CD4-positive, alpha-beta T cell treated with Interleukin-12 subunit alpha and Interleukin-12 subunit beta, for 1 hour (primary cell): ENCODE results near the gene NATD1.
A peak's percentile ranks its signal among the peaks of the same experiment; 100 is the strongest.

Experiments
- DNase-seq: peaks from one replicate; pipeline ENCODE4 v3.0.0-alpha.2; 2020

Gene NATD1

DNA sequence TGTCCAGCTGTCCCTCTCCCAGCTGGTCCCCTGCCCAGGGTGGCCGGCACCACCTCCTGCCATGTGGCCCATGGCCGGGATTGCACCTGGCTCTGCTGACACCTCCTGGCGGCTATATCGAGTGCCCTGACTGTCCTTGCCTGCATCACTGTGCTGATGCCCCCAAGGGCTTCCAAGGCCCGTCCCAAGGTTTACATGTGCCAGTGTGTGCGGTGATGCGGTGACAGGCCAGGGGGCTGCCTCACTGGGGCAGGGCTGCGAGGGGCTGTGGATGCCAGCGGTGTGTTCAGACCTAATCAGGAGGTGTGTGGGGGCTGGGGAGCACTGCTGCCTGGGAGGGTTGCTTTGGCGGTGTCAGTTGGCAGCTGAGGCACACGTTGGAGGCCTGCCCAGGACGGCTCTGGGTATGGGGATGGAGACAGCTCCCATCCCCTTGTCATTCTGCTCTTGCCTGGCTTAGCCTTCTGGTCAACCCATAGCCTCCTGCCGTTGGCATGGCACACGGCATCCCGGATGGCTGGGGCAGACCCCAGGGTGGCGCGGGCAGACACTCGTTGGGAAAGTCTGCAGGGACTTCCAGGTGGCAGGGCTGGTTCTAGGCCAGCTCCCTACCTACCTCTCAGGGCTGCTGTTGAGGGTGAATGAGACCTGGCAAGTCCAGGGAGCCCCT, 36.8 kb upstream of the NATD1 start:
- DNase-seq = no peak

DNA sequence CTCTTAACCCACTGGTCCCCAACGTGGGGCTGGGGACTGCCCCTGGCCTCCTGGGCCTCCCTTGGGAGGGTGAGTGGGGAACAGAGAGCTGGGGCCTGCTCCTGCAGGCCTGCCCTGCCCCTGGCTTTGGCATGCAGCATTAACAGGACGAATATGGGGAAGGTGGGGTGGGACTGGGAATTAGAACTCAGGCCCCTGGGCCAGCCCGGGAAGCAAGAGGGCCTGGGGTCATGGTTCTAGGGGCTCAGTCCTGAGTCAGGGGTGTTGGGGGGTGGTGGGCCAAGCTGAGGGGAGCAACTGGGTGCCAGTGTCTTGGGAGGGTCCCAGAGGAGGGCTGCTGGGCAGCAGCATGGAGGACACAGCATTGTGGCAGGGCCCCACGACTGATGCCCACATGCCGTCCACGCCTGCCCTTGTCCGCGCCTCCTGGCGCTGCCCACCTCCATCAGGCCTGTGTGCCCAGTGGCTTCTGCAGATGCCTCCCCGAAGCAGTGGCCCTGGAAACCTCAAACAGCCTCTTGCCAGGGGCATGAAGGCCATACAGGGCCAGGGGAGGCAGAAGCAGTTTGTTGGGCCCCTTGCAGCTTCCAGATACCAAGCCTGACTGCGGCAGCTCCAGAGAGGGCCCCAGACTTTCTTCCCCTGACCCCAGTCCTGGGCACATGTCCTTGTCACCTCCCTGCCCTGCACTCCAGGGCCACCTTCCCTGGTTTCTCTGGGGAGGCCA, 36.1 kb upstream of the NATD1 start:
- DNase-seq = no peak

DNA sequence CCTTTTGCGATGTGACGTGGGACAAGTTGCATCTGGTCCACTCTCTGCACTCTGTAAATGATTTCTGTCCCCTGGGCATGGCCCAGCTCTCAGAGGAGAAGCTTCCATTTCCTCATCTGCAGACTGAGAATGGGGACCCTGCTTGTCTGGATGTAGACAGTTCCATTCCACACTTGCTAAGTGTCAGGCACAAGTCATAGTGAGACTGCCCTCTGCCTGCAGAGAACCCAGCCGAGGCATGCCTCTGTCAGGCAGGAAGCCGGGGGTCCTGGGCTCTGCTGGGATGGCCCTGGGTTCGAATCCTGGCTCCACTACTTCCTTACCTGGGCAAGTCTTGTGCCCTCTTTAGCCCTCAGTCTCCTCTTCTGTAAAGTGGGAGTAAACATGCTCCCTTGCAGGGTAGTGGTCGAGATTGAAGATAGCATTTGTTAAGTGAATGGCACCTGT, 35.4 kb upstream of the NATD1 start:
- peak; percentile 31 for DNase-seq

DNA sequence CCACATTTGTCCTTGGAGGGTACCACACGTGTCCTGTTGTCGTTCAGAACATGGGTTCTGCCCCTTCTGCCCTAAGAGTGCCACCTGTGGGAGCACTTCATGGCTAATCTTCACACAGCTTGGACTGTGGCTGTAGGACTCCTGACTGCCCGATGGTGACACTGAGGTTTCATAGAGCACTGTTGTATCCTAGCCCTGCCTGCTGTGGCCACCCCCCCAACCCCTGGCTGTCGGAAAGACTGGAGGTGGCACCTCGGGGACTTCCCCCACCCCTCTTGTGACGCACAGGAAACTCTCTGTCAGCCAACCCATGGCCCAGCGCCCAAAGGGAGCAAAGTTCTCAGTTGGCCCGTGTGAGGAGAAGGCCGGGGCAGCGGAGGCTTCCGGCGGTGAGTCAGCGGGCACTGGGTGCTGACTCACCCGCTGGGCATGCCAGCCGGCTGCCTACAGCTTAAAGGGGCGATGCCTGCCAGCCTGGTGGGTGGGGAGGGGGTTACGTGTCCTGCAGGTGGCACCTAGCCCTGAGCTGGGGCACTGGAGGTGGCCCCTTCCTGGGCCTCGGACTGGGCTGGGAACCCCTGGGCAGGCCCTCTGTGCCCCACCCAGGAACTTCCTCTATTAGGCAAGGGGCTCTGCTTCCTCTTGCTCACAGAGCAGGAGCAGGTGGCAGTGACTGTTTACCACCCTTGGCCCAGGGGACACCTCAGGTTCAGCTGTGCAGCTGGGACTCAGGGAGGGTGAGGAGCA, 34.7 kb upstream of the NATD1 start:
- DNase-seq = peak; percentile 96

DNA sequence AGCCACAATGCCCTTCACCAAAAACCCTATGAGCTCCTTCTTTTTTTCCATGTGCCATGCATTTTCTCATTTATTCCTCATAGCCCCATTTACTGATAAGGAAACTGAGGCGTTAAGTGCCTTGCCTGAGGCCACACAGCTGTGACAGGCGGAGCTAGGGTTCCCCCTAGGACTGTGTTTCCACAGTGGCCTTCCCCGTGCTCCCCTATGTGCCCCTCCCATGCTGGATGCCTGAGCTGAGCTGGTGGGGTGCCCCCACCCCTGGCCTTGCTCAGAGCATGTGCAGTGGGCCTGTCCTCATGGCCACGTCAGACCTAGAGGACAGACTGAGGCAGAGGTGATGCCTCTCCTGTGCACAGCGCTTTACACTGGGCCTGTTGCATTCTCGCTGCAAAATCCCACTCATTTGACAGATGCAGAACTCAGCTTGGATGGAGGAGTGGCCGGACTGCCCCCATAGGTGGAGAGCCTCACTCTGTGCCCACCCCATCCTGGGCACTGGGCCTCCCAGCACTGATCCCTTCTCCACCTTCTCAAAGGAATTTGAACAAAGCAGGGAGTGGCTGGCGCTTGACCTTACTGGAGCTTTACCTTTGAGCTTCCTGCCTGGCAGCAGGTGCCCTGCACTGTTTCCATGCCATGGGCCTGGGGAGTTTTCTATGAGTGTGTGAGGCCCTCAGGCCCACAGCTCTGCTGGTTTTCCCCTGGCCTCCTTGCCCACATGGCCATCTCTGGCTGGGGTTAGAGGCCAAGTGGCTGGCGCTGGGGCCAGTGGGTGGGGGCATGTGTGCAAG, 33.9 kb upstream of the NATD1 start:
- DNase-seq = no peak

DNA sequence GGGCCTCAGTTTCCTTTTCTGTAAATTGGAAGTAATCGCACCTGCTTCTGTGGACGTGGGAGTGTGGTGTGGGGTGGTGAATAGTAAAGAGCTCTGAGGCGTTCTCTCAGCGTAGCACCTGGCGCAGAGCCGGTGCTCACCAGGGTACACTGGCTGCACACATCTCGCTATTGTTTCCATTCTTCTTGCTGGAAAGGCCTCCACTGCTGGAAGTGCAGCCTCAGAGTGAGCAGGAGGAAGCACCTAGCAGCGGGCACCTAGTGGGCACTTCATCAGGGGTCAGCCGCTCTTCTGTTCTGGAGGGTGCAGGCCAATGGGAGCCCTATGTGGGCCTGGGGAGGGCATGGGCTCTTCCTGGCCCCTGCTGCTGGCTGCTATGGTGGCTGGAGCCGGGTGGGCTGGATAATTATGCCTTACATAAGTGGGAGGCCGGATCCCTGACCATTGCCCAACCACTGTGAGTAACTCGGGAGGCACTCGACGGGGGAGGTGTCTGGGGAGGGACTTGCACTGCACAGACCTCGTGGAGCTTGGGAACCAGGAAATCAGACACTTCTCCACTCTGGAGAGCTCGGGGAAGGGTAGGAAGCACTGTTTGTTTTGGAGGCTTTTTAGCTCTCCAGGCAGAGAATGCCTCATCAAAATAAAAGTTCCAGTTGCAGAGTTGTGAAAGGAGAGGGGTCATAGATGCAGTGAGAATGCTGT, 33.0 kb upstream of the NATD1 start:
- no peak for DNase-seq

DNA sequence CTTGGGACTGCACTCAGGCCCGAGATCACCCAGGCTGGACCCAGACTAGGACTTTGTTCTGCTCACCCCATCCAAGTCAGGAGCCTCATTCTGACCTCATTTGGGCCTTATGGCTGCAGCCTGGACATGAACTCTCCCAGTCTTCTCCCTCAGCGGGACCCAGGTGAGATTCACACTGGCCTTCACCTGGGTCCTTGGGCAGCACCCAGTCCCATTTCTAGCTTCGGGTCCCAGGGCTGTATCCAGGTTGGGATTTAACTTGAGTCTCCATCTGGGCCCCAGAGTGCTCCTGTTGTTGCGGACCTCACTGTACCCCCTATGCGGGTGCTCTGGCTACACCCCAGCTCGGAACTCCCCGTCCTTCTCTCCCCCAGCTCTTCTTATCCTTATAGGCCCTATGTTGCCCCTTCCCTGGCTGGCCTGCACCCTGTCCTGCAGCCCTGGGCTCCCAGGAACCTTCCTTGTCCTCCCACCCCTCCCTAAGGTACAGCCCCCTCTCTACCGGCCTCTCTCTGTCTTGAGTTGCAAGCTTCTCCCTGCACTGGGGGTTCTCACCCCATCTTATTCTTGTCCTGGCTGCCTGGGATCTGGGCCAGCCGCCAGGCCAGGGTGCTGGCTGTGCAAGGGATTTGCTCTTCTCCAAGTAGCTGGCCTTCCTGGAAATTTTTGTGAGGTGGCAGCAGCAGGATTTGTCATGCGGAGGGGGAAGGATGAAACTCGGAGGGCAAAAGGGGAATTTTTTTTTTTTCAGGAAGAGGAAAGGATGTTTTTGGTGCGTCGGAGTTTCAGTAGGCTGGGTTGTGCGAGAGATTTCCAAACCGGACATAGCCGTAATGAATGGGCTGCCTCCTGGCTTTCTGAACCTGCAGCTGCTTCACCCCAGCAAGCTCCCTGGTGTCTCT, 32.2 kb upstream of the NATD1 start:
- no peak for DNase-seq

DNA sequence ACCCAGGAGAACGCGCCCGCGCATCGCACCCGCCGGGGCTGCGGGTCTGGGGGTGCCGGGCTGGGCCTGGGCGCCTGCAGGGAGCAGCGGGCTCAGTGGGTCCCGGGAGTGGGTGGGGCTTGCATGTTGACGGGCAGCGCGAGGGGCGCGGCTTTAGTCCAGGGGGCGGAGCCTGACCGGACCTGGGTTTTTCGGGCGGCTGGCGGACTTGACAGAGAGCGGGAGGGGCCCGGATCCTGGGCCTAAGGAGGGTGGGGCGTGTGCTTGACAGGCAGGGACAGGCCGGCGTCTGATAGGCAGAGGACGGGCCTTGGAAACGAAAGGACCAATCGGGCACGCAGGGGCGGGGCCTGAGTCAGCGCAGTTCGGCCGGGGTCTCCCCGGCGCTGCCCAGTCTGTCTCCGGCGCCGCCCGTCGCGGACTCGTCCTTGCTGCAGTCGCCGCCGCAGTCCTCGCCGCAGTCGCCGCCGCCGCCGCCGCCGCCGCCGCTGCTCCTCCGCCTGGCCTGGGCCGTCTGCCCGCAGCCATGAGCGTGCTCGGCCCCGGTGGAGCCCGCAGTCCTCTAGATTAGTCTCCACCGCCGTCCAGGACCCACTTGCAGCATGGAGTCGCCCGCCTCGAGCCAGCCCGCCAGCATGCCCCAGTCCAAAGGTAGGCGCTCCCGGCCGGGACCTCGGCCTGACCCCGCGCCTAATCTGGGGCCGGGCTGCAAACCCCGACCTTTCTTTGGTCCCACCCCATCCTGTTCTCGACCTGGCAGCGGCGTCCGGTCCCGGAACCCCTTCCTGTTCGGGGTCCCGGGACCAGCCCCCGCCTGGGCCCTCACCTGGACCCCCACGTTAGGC, 31.3 kb upstream of the NATD1 start, which contains the start of gene MAP2K3:
Gene MAP2K3, plus strand, starts transcription at position 393 of the 845 bp plus-strand sequence. Its CDS starts 210 bp downstream, at position 603.
- DNase-seq = peak; percentile 98

DNA sequence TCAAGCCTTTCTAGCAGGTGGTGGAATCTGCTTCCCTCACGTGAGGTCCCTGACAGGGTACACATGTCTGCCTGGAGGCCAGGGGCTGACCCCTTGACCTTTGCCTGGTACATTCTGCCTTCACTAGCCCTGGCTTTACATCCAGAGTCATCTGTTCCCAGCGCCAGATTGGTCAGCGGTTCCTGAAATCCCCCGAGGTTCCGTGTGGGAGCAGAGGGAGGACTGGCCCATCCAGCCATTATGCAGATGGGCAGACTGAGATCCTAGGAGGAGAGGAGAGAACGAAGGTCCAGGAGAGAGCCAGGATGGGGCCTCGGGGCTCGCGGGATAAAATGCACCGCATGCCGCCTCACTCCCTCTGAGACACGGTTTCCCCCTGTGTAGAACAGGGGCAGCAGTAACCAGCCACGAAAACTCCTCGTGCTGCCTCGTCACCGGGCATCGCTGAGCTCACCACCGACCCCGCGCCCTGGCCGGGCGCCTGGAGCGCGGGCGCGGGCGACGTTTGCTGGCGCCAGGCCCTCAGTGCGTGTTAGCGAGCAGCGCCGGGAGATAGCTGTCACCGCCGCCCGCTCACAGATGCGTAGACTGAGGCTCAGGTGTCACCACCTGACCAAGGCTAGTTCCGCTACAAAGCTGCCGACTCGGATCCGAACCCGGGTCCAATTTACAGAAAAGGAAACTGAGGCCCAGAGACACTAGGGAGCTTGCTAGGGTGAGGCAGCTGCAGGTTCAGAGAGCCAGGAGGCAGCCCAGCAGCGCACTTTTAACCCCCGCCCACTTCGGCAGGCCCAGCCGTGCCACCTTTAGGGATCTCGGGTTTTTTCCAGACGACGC, 30.5 kb upstream of the NATD1 start:
- no peak for DNase-seq

DNA sequence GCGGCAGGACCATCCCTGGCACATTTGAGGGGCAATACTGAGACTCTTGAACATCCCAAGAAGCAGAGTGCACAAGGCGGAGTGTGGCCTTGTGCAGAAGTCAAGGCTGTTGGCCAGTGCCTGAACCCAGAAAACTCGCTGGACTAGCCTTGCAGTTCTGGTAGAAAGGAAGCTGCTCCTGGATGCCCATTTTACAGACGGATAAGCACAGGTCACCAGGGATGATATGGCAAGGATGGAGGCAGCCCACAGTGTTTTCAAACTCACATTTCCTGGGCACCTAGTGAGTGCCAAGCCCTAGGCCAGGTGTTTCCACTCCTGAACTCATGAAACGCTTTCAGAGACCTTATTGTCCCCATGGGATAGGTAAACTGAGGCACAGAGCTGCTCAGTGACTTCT, 29.6 kb upstream of the NATD1 start:
- DNase-seq = no peak

DNA sequence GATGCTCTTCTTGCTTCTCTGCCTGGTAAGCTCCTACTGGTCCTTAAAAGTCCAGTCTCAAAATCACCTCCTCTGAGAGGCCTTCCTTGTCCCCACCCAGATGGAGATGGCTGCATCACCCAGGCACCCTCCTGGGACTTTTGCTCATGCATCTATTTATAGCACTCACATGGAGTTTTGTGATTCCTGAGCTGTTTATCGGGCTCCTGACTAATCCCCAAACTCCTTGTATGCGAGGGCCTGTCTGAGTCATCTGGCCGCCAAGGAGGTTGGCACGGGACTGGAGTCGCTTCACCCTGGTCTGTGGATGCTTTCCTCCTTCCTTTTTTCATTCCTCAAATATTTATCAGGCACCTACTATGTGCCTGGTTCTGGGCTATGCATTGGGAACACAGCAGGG, 29.0 kb upstream of the NATD1 start:
- no peak for DNase-seq

DNA sequence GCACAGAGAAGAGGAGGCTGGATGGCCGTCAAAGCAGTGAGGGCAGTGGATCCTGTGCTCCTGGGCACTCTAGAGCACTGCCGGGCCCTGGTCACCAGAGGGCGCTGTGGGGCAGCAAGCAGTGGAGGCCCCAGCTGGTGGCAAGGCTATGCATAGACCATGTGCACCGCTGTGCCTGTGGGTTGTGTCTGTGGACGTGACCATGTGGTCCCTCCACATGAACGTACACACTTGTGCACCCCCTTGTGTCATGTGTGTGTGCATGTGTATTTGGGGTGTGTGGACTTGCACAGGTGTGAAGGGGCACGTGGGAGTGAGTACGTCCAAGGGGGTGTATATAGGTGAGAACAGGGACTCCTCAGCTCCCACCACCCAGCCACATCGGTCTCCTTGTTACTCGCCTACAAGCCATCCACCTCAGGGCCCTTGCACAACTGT, 26.9 kb upstream of the NATD1 start:
- DNase-seq = peak; percentile 89

DNA sequence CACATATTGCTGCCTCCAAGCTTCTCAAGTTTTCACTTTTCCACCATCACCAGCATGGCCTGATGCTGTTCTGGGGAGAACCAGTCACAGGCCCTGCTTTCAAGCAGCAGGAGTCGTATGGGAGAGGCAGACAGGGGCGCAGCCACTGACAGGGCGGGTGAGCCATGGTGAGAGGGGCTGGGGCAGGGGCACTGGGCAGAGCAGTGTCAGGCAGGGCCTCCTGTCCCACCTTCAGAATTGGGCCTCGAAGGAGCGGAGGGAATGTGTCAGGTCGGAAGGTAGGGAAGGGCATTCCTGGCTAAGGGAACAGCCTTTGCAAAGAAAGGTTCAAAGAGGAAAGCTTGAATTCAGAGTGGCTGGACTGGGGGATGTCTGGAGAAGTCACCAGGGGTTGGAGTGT, 26.4 kb upstream of the NATD1 start:
- no peak for DNase-seq

DNA sequence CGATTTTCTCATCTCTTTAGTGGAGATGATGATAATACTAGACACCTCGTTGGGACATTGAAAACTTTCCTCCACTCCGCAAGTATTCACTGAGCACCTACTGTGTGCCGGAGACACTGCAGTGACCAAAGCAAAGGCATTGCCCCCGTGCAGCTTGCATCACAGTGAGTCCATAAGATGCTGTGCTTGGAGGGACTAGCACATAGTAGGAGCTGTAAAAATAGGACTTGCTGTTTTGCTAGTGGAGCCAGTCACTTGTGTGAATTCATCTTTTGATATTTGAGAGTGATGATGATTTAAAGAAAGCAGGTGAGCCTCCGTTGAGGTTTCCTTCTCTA, 26.0 kb upstream of the NATD1 start:
- no peak for DNase-seq

DNA sequence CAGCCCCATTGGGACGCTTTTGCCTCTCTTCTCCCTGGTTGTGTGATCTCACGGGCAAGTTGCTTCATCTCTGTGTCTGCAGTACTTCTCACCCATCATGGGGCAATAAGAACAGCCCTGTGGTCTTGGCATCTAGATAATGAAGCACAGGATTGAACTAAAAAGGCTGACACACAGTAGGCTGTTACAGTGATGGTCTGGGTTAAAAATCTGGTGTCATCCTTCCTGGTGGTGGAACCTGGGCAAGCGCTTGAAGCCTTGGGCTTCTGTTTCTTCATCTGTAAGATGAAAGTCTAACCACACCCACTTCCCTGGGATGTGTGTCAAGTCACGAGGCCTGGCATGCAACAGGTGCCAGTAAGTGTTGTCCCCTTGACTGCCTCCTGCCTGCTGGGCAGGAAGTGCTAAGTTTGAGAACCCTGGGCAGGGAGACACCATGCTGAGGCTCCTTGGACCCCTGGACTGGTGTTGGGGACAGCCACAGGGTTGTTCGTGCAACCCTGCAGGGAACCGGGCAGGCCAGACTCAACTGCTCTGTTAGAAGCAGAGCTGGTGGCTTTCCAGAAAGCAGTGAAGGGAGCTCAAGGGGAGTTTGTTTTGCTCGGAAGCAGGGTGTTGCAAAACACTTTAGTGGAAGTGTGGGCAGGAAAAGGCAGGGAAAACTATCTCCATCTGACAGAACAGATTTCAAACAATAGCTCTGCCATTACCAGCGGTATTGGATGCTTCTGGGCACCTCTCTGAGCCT, 25.4 kb upstream of the NATD1 start:
- peak; percentile 63 for DNase-seq

DNA sequence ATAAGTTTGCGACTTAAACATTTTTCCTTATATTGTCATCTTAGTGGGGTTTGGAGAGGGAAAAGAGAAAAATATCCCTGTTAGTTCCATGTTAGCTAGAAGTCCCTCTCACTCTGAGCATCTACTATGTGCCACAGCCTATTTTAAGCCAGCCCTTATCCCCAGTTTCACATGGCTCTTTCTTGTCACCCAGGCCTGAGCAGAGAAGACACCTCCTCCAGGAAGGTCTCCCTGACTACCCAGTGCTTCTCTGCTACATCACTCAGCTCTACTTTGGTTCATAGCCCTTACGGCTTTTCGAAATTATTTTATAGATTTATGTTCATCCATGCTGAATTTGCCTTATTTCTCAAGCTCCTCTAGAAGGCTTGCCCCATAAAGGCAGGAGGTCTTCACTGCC, 24.1 kb upstream of the NATD1 start:
- DNase-seq = no peak

DNA sequence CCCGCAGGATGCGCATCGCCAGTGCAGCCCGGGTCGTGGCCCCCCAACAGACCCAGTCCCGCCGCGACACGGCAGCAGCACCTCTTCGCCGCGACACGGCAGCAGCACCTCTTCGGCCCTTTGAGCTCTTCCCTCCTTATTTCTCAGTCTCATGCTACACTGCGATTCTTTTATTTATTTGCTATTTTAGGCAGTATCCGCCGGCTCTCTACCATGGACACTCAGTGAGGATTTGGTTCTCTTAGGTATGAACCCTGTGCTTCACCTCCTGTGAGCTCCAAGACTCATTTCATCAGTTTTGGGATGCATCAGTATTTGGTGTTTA, 23.0 kb upstream of the NATD1 start:
- no peak for DNase-seq

DNA sequence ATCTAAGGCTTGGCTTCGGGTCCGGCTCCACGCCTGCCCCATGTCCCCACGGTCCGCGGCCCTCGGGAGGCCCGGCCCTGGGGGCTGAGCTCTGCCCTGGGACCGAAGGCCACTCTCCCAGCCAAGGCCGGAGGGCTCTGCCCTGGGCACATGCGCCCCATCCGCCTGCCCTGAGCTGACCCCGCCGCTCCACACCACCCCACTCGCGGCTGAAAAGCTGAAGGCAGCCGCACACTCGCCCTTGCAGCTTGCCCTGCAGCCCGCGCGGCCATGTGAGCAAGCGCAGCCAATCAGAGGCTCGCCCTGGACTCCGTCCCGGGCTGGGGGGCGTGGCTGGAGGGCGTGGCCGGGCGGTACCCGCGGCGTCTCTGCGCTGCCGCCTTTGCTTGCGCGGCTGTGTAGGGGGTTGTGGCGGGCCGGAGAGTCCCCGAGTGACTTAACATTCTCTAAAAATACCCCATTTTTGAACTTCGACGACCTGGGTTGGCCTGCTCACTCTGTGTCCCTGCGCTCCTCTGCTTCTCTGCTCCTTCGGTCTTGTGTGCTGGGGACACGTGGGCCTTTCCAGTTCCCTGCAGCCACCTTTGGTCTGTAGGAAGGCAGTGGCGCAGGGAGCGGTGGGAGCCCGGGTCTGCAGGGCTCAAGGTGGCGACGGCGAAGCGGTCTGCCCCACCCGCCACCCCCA, 22.5 kb upstream of the NATD1 start:
- peak; percentile 95 for DNase-seq
